ENCODE results near the gene SEC22A.

The SEC22A gene

DNA sequence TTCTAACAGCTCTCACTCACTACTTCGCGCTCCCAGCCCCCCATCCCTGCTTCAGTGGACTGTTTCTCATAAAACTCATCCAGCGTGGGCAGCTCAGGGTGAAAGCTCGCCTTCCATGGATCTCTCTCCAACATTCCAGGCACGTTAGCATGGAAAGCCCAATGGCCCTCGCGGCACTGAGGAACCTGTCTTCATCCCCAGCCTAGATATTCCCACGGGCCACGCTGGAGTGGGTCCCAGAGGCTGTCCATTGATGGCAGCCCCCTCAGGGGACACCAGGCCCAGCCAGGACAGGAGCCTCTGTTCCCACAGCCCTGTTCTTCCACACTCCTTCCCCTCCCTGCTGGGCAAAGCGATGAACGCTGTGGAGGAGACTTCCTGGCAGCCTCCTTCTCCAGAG, 121.1 kb downstream of the SEC22A start:
- H3K9me3 ChIP-seq (ENCODE audit: low read length), result no peaks in the 10 kb centered on the region
- no peak overlapping the region for H3K4me3 ChIP-seq (ENCODE audit: low read depth, low read length, poor library complexity, severe bottlenecking)
- no peaks in the 10 kb centered on the region for H3K36me3 ChIP-seq (ENCODE audit: insufficient read depth, low read length)
- no peaks in the 10 kb centered on the region for H4K20me1 ChIP-seq (ENCODE audit: insufficient read depth, low read length)
- no peaks in the 10 kb centered on the region for H3K79me2 ChIP-seq (ENCODE audit: insufficient read depth, low read length)
- no peaks in the 10 kb centered on the region for H3K4me1 ChIP-seq (ENCODE audit: insufficient read depth, low read length, severe bottlenecking)
- peaks cover 4% of the 10 kb centered on the region; the same call in 1 of the 2 replicates for H3K27me3 ChIP-seq (ENCODE audit: insufficient read depth, low read length)
- no peak overlapping the region for H3K4me2 ChIP-seq (ENCODE audit: low read length)
- TF ChIP-seq, protein P1, sequence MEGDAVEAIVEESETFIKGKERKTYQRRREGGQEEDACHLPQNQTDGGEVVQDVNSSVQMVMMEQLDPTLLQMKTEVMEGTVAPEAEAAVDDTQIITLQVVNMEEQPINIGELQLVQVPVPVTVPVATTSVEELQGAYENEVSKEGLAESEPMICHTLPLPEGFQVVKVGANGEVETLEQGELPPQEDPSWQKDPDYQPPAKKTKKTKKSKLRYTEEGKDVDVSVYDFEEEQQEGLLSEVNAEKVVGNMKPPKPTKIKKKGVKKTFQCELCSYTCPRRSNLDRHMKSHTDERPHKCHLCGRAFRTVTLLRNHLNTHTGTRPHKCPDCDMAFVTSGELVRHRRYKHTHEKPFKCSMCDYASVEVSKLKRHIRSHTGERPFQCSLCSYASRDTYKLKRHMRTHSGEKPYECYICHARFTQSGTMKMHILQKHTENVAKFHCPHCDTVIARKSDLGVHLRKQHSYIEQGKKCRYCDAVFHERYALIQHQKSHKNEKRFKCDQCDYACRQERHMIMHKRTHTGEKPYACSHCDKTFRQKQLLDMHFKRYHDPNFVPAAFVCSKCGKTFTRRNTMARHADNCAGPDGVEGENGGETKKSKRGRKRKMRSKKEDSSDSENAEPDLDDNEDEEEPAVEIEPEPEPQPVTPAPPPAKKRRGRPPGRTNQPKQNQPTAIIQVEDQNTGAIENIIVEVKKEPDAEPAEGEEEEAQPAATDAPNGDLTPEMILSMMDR (IDR thresholded peaks at IDR 0.05; ENCODE audit: low read length), result no peak
- no peak for TF ChIP-seq EZH2 (IDR thresholded peaks at IDR 0.05; ENCODE audit: borderline replicate concordance, low read length)
- no peak overlapping the region for H3K9ac ChIP-seq (ENCODE audit: low read length)
- H3F3A ChIP-seq (ENCODE audit: insufficient read depth, low read length), result no peaks in the 10 kb centered on the region
- no peak overlapping the region for H3K27ac ChIP-seq (ENCODE audit: low read depth, low read length, poor library complexity, severe bottlenecking)
- no peaks in the 10 kb centered on the region for H3K9me2 ChIP-seq (ENCODE audit: low read depth, low read length)
- no peak overlapping the region for H2AFZ ChIP-seq (ENCODE audit: low read length)
